Smooth muscle cell of bladder (primary cell): ENCODE measurements around the gene FHOD3. TPM values are rescaled to one million over a fixed set of nuclear protein-coding genes. Genes with fewer than 3 reads are reported as not detected.

Experiments
- total RNA-seq: library from RNA; depleted of rRNA; stranded (reverse); fragments of >200 nt; gene quantifications from 2 replicates; pipeline ENCODE4 v1.2.3, GENCODE V29; 2014

The FHOD3 gene
- total RNA-seq = 6.1 and 16.9 TPM in 2 replicates

DNA sequence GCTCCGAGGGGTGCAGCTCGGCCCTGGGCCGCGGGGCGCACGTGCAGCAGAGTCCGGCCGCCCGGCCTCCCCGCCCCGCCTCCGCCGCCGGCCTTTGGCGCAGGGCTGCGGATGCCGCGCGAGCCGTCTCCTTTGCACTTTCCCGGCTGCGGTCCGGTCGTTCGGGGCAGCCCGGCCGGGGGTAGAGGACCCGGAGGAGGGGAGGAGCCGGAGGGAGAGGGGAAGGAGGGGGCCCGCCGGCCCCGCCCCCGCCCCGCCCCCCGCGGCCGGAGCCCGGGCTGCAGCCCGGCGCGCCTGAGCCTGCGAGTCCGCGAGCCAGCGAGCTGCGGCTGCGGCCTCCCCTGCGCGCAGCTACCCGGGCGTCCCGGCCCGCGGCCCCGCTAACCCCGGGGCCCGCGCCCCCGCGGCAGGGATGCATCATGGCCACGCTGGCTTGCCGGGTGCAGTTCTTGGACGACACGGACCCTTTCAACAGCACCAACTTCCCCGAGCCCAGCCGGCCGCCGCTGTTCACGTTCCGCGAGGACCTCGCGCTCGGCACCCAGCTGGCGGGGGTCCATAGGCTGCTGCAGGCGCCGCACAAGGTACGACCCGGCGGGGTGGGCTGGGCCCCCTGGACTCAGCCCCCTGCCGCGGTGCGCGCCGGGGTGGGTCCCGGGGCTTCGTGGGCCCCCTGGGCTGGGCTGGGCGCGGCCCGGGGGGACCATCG is at the start of gene FHOD3:
FHOD3 (plus strand) TSS at position 297 of the 709 bp plus-strand sequence; CDS start at position 420, 123 bp downstream.

DNA sequence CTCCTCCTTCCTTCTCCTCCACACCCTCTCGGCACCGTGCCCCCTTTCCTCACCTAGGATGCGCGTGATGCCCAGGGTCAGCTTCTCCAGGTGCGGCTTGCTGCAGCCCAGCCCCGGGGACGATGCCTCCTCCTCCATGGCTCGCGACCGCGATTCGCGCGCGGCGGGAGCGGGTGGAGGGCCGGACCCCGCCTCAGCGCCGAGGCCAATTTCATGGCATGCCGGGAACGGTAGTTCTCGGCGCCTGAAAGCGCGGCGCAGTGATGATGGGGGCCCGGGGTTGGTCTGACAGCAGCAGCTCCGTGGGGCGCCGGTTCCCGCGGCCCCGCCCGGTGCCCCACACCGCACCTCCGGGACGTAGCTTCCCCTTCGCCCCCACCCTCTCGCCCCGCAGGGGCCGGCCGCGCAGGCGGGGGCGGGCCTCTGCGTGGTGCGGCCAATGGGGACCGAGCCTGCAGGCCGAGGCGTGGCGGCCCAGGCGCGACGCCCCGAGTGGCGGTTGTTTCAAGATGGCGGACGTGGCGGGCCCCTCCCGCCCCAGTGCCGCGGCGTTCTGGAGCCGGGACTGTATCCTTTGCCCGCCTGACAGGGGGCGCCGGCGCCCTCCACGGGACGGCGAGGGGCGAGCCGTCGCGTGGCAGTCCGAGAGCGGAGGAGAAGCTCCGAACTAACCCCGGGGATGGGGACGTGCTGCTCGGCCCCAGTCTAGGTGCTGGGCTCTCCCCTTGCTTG is 531.3 kb downstream of the FHOD3 start, which contains the start of the genes KIAA1328 and TPGS2:
KIAA1328 (plus strand) TSS at position 498 of the 732 bp plus-strand sequence; CDS start at position 510, 12 bp downstream.
TPGS2 (minus strand) TSS at position 373 of the 732 bp plus-strand sequence; CDS start at position 138, 235 bp downstream.

Other genes starting within 250 kb of the FHOD3 start
- gene RPRD1A, start 230.2 kb upstream of the FHOD3 start, total RNA-seq = 33.0 and 41.7 TPM in 2 replicates
- gene SLC39A6, start 168.4 kb upstream of the FHOD3 start, total RNA-seq = 144 and 166 TPM in 2 replicates
- gene ELP2, start 167.8 kb upstream of the FHOD3 start, total RNA-seq = 267 and 281 TPM in 2 replicates
- 10.9 and 11.0 TPM in 2 replicates for gene MOCOS, start 110.2 kb upstream of the FHOD3 start, total RNA-seq